WTC11 (cell line): ENCODE results near the gene ENHO.

Experiments
- AFF4 ChIP-seq: sonication (generic); formaldehyde crosslinking; IDR thresholded peaks from 2 replicates; pipeline ENCODE4 v1.8.1; 2023; ENCODE audit warnings: mild to moderate bottlenecking, missing genetic modification reagents, borderline replicate concordance
- ATF6 ChIP-seq: sonication (generic); formaldehyde crosslinking; IDR thresholded peaks from 2 replicates; pipeline ENCODE4 v1.8.1; 2023; ENCODE audit warnings: mild to moderate bottlenecking, missing genetic modification reagents
- CTCF ChIP-seq: fragments of 200-600 bp; IDR thresholded peaks from 2 replicates; pipeline ENCODE4 v1.8.0; 2022; ENCODE audit warnings: antibody characterized with exemption
- E2F1 ChIP-seq: sonication (generic); formaldehyde crosslinking; IDR thresholded peaks from 2 replicates; pipeline ENCODE4 v1.8.0; 2022; ENCODE audit warnings: mild to moderate bottlenecking, missing genetic modification reagents
- HMGXB4 ChIP-seq: sonication (generic); formaldehyde crosslinking; IDR thresholded peaks from 2 replicates; pipeline ENCODE4 v1.8.1; 2023; ENCODE audit warnings: mild to moderate bottlenecking, moderate library complexity, missing genetic modification reagents
- IRF1 ChIP-seq: sonication (generic); formaldehyde crosslinking; IDR thresholded peaks from 2 replicates; pipeline ENCODE4 v1.8.0; 2023; ENCODE audit warnings: missing genetic modification reagents
- OVOL2 ChIP-seq: fragments of 250-450 bp; sonication (Bioruptor Pico); IDR thresholded peaks from 2 replicates; pipeline ENCODE4 v1.9.0; 2021; ENCODE audit warnings: mild to moderate bottlenecking, borderline replicate concordance
- USF1 ChIP-seq: sonication (generic); formaldehyde crosslinking; IDR thresholded peaks from 2 replicates; pipeline ENCODE4 v1.8.0; 2022; ENCODE audit warnings: mild to moderate bottlenecking, missing genetic modification reagents
- ZBTB21 ChIP-seq: sonication (generic); formaldehyde crosslinking; IDR thresholded peaks from 2 replicates; pipeline ENCODE4 v1.8.1; 2023; ENCODE audit warnings: mild to moderate bottlenecking, missing genetic modification reagents, borderline replicate concordance
- ZNF121 ChIP-seq: sonication (generic); formaldehyde crosslinking; IDR thresholded peaks from 2 replicates; pipeline ENCODE4 v1.8.0; 2023; ENCODE audit warnings: missing genetic modification reagents
- ZNF512 ChIP-seq: sonication (generic); formaldehyde crosslinking; IDR thresholded peaks from 2 replicates; pipeline ENCODE4 v1.8.1; 2022; ENCODE audit warnings: missing genetic modification reagents, borderline replicate concordance

- TF ChIP-seq ZBTB21 (CRISPR knock-in tag), result no peak
- no peak for TF ChIP-seq ATF6 (CRISPR knock-in tag)
- no peak for TF ChIP-seq IRF1 (CRISPR knock-in tag)
- TF ChIP-seq USF1 (CRISPR knock-in tag), result no peak
- no peak for TF ChIP-seq CTCF
- no peak for TF ChIP-seq OVOL2 (CRISPR knock-in tag)
- TF ChIP-seq ZNF121, result no peak
- no peak for TF ChIP-seq ZNF512 (CRISPR knock-in tag)
- no peak for TF ChIP-seq AFF4 (CRISPR knock-in tag)
- TF ChIP-seq HMGXB4, result no peak
- TF ChIP-seq E2F1, result no peak
Measured at GRCh38 chr9:34501889-34502425, 20.8 kb downstream of the ENHO start.
